ENCODE measurements around the gene BPIFB3. TPM values are rescaled to one million over a fixed set of nuclear protein-coding genes. Genes with fewer than 3 reads are reported as not detected.

Gene BPIFB3
- total RNA-seq, 1 experiment from 2014 or later = not detected

DNA sequence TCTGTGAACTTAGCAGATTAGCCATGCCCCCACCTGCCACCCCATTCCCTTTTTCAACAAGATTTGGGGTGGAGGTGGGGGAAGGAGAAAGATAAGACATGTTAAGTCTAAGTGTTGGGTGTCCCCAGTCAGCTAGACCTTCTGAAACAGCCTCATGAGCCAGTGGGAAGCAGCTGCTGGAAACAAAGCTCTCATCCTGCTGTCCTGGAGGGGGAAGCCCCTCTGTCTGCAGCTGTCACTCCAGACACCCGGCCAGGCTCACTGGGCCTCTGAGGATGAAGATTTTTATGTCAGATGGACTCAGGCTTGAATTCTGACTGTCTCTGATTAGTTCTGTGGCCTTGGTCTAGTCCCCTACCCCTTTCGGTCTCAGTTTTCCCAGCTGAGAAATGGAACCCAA, 1.1 kb downstream of the BPIFB3 start:
- Mint-ChIP-seq H3K27me3 (ENCODE audit: low read depth) (no peaks in the 10 kb centered on the region; the same call in 1 of the 2 replicates), H3K27ac (no peak overlapping the region), H3K9me3 (no peaks in the 10 kb centered on the region), H3K4me1 (peaks cover 7% of the 10 kb centered on the region; the same call in 1 of the 2 replicates), H3K36me3 (no peaks in the 10 kb centered on the region), H3K4me3 (no peak overlapping the region)
- TF ChIP-seq ELF4 (CRISPR knock-in tag; IDR thresholded peaks at IDR 0.05; ENCODE audit: low read depth) = no peak
- no peak for TF ChIP-seq NR3C1 (CRISPR knock-in tag; conservative IDR thresholded peaks at IDR 0.05; ENCODE audit: low read depth)
- TF ChIP-seq MXD4 (CRISPR knock-in tag; IDR thresholded peaks at IDR 0.05; ENCODE audit: borderline replicate concordance) = no peak
- TF ChIP-seq USF1 (CRISPR knock-in tag; IDR thresholded peaks at IDR 0.05) = no peak
- TF ChIP-seq PREB (CRISPR knock-in tag; IDR thresholded peaks at IDR 0.05; ENCODE audit: borderline replicate concordance) = no peak
- no peak for TF ChIP-seq OVOL2 (CRISPR knock-in tag; IDR thresholded peaks at IDR 0.05; ENCODE audit: borderline replicate concordance)
- no peak for TF ChIP-seq ESRRA (CRISPR knock-in tag; IDR thresholded peaks at IDR 0.05; ENCODE audit: borderline replicate concordance)
- no peak for TF ChIP-seq TEAD1 (CRISPR knock-in tag; IDR thresholded peaks at IDR 0.05)
- no peak for TF ChIP-seq EMX1 (CRISPR knock-in tag; IDR thresholded peaks at IDR 0.05)
- no peak for TF ChIP-seq ATF1 (CRISPR knock-in tag; IDR thresholded peaks at IDR 0.05)
- no peak for TF ChIP-seq ZNF121 (CRISPR knock-in tag; IDR thresholded peaks at IDR 0.05)
- no peak for TF ChIP-seq ETV6 (CRISPR knock-in tag; IDR thresholded peaks at IDR 0.05)
- no peak for TF ChIP-seq FOXP1 (CRISPR knock-in tag; IDR thresholded peaks at IDR 0.05; ENCODE audit: borderline replicate concordance)
- TF ChIP-seq MAX (CRISPR knock-in tag; IDR thresholded peaks at IDR 0.05) = no peak
- no peak for TF ChIP-seq TEAD4 (CRISPR knock-in tag; IDR thresholded peaks at IDR 0.05)
- DNase-seq (ENCODE audit: low spot score) (no peak), ATAC-seq (no peak)
- ChIA-PET POLR2A (no interaction called here), CTCF (no interaction called here)

- H3K27ac Mint-ChIP-seq = no peak overlapping the region
- H3K9me3 Mint-ChIP-seq = no peaks in the 10 kb centered on the region
- DNase-seq (ENCODE audit: low spot score) (no peak), ATAC-seq (no peak)
- TF ChIP-seq PREB (CRISPR knock-in tag; IDR thresholded peaks at IDR 0.05; ENCODE audit: borderline replicate concordance) (no peak), ZNF219 (CRISPR knock-in tag; IDR thresholded peaks at IDR 0.05; ENCODE audit: borderline replicate concordance) (no peak), ZNF423 (CRISPR knock-in tag; IDR thresholded peaks at IDR 0.05) (no peak), GTF2I (CRISPR knock-in tag; conservative IDR thresholded peaks at IDR 0.05) (no peak)
- no peaks in the 10 kb centered on the region for H3K36me3 Mint-ChIP-seq
- no peak overlapping the region for H3K4me3 Mint-ChIP-seq
- H3K4me1 Mint-ChIP-seq = no peaks in the 10 kb centered on the region
- ChIA-PET CTCF (interaction anchor here (1.0 to 1.4 kb wide), 2 partner anchors 37 to 64 kb away, joined by 4 to 5 read pairs; no protein-coding TSS in a partner anchor), POLR2A (no interaction called here)
- H3K27me3 Mint-ChIP-seq (ENCODE audit: low read depth) = no peaks in the 10 kb centered on the region; the same call in 1 of the 2 replicates
Measured at GRCh38 chr20:33059136-33059535, 5.4 kb downstream of the BPIFB3 start.

- ChIA-PET CTCF (interaction anchor here (0.6 to 1.4 kb wide), 3 partner anchors 36 to 99 kb away, joined by 3 to 5 read pairs (median 3); no protein-coding TSS in a partner anchor), POLR2A (no interaction called here)
- Mint-ChIP-seq H3K9me3 (no peaks in the 10 kb centered on the region), H3K27me3 (ENCODE audit: low read depth) (no peaks in the 10 kb centered on the region), H3K4me1 (no peaks in the 10 kb centered on the region), H3K4me3 (no peak overlapping the region), H3K27ac (no peak overlapping the region), H3K36me3 (no peaks in the 10 kb centered on the region)
- DNase-seq (ENCODE audit: low spot score) = no peak
- peak; percentile 33; the same call in 1 of the 2 replicates for ATAC-seq
- no peak for TF ChIP-seq ETV6 (CRISPR knock-in tag; IDR thresholded peaks at IDR 0.05)
- no peak for TF ChIP-seq ZNF671 (CRISPR knock-in tag; IDR thresholded peaks at IDR 0.05)
- no peak for TF ChIP-seq CREB1 (CRISPR knock-in tag; IDR thresholded peaks at IDR 0.05)
- no peak for TF ChIP-seq NFATC4 (CRISPR knock-in tag; IDR thresholded peaks at IDR 0.05)
- TF ChIP-seq ESRRA (CRISPR knock-in tag; IDR thresholded peaks at IDR 0.05; ENCODE audit: borderline replicate concordance) = no peak
- no peak for TF ChIP-seq TEAD4 (CRISPR knock-in tag; IDR thresholded peaks at IDR 0.05)
- no peak for TF ChIP-seq SMAD4 (CRISPR knock-in tag; IDR thresholded peaks at IDR 0.05)
- no peak for TF ChIP-seq AR (CRISPR knock-in tag; IDR thresholded peaks at IDR 0.05)
- TF ChIP-seq ZNF416 (CRISPR knock-in tag; IDR thresholded peaks at IDR 0.05) = no peak
- TF ChIP-seq, protein P1, sequence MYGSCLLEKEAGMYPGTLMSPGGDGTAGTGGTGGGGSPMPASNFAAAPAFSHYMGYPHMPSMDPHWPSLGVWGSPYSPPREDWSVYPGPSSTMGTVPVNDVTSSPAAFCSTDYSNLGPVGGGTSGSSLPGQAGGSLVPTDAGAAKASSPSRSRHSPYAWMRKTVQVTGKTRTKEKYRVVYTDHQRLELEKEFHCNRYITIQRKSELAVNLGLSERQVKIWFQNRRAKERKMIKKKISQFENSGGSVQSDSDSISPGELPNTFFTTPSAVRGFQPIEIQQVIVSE (CRISPR knock-in tag; IDR thresholded peaks at IDR 0.05; ENCODE audit: borderline replicate concordance) = no peak
Measured at GRCh38 chr20:33059741-33060390, 6.2 kb downstream of the BPIFB3 start.

All from WTC11 (cell line).